Large intestine (tissue), 3 donors: ENCODE results near the gene RIN1. TPM values are rescaled to one million over a fixed set of nuclear protein-coding genes. Genes with fewer than 3 reads are reported as not detected.

Experiments used
- DNase-seq, 2 donors: peaks; one replicate each; pipeline versions ENCODE4 v3.0.0 to v3.0.0-alpha.2; 2013
- H3K27ac ChIP-seq: one replicate; pipeline ENCODE4 v1.5.1; 2013; ENCODE audit warnings: low read length
- H3K27me3 ChIP-seq: 2 replicates; pipeline ENCODE4 v1.6.1; 2013; ENCODE audit warnings: low read length; ENCODE audit not compliant: control insufficient read depth, insufficient read depth
- H3K36me3 ChIP-seq: 2 replicates; pipeline ENCODE4 v1.6.1; 2013; ENCODE audit warnings: low read length; ENCODE audit not compliant: control insufficient read depth, insufficient read depth
- H3K4me1 ChIP-seq: one replicate; pipeline ENCODE4 v1.6.1; 2013; ENCODE audit warnings: low read length; ENCODE audit not compliant: control insufficient read depth, insufficient read depth
- H3K4me3 ChIP-seq: one replicate; pipeline ENCODE4 v1.5.1; 2013; ENCODE audit warnings: low read length
- H3K9me3 ChIP-seq: one replicate; pipeline ENCODE4 v1.6.1; 2013; ENCODE audit warnings: mild to moderate bottlenecking, low read depth, low read length, moderate library complexity; ENCODE audit not compliant: control insufficient read depth
- WGBS: methylation state at CpG from one replicate; pipeline ENCODE4 v1.1.5; 2013; ENCODE audit warnings: low lambda C conversion rate; ENCODE audit not compliant: insufficient coverage; 5-methylcytosine and 5-hydroxymethylcytosine counted together
- polyA plus RNA-seq: library from polyadenylated mRNA; unstranded; fragments of 120-200 nt; gene quantifications from one replicate; pipeline ENCODE4 v1.2.1, GENCODE V29; 2013

The RIN1 gene
- polyA plus RNA-seq, 1 donor, result 5.2 TPM

GRCh38 chr11:66333220-66333877 is 2.9 kb downstream of the RIN1 start:
- DNase-seq, result no peak
- Histone ChIP-seq H3K27me3 (no peaks in the 10 kb centered on the region), H3K4me1 (peaks cover 18% of the 10 kb centered on the region), H3K36me3 (peaks cover 34% of the 10 kb centered on the region), H3K9me3 (no peaks in the 10 kb centered on the region), H3K4me3 (no peak overlapping the region), H3K27ac (no peak overlapping the region)
- no CpG with 5 or more reads among the region's 19 CpGs for WGBS

- Histone ChIP-seq H3K36me3 (peaks cover 27% of the 10 kb centered on the region), H3K27ac (no peak overlapping the region), H3K27me3 (no peaks in the 10 kb centered on the region), H3K9me3 (no peaks in the 10 kb centered on the region), H3K4me1 (peaks cover 23% of the 10 kb centered on the region), H3K4me3 (no peak overlapping the region)
- no CpG with 5 or more reads among the region's 18 CpGs for WGBS
- no peak for DNase-seq
Observed at GRCh38 chr11:66332371-66333219, 3.6 kb downstream of the RIN1 start.

DNA sequence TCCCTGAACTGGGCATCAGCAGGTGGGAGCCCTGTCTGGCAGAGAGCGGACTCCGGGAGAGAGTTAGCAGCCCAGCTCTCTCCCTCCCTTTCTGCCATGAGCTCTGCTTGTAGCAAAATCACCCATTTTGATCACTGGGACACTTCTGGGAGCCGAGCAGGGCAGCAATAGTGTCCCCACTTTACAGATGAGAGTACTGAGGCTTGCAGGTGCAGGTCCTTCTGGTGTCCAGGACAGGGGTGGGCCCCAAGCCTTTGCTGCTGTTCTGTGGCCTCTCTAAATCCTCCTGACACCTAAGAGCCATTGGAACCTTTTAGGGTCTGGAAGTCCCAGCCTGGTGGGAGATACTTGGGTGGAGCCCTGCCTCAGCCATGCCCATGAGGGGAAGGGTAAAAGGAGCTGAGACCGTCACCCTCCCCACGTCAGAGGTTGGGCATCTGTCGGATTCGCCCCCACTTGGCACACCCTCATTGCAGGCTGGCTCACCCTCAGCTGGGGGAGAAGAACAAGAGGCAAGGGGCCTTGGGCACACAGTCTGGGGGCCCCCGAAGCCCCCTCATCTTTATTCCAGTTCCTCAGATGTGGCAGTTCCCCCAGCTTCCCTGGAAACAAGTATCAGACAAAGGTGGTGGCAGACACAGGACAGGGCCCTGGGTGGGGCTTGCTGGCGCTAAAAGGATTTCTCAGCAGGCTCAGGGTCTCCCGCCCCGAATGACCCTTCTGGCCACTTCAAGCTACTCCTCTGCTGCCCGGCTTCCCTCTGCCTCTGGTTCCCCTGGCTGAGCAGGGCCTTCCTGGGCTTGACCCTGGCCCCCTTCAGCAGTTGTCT is 4.5 kb downstream of the RIN1 start:
- no peaks in the 10 kb centered on the region for H3K9me3 ChIP-seq
- no CpG with 5 or more reads among the region's 12 CpGs for WGBS
- DNase-seq, result no peak
- no peak overlapping the region for H3K4me3 ChIP-seq
- no peak overlapping the region for H3K27ac ChIP-seq
- peaks cover 21% of the 10 kb centered on the region for H3K36me3 ChIP-seq
- H3K4me1 ChIP-seq, result peaks cover 28% of the 10 kb centered on the region
- H3K27me3 ChIP-seq, result no peaks in the 10 kb centered on the region

DNA sequence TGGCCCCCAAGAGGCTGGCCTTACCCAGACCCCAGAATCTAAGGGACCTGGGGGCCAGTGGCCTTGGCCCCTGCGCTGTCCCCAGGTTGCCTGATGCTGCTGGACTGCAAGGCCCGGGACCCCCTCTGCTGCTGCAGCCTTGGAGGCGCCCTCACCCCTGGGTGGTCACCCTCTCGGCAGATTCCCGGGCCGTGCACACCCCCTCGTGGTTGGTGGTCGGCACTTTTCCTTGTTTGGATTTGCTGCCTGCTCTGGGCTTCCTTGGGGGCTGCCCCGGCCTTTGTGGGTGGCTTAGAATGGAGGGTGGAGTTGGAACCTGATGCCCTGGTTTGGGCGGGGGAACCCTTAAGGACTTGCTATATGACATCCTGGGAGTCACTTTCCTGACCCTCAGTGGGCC is 5.3 kb downstream of the RIN1 start:
- no peak for DNase-seq

DNA sequence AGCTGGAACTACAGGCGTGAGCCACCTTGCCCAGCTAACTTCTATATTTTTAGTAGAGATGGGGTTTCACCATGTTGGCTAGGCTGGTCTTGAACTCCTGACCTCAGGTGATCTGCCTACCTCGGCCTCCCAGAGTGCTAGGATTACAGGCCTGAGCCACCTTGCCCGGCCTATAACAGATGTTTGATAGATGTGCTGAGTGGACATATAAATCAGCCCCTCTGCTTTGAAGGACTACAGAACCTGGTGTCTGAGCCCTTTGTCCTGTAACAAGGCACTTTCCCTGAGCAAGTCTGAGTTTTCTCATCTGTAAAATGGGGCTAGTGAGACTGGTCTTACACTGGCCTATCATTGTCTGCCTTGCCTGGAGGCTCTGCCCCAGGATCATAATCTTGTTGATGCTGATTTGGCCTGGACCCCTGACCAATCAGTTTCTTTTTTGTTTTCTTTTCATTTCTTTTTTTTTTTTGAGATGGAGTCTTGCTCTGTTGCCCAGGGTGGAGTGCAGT is 7.0 kb downstream of the RIN1 start:
- Histone ChIP-seq H3K4me1 (peaks cover 21% of the 10 kb centered on the region), H3K9me3 (no peaks in the 10 kb centered on the region), H3K36me3 (peaks cover 21% of the 10 kb centered on the region), H3K4me3 (no peak overlapping the region), H3K27ac (no peak overlapping the region), H3K27me3 (no peaks in the 10 kb centered on the region)
- WGBS, result no CpG with 5 or more reads among the region's 3 CpGs
- DNase-seq, result no peak

More for the DNA sequence above, 5.3 kb downstream of the RIN1 start:
- Histone ChIP-seq H3K27ac (no peak overlapping the region), H3K27me3 (no peaks in the 10 kb centered on the region), H3K4me3 (no peak overlapping the region), H3K36me3 (peaks cover 21% of the 10 kb centered on the region), H3K4me1 (peaks cover 28% of the 10 kb centered on the region), H3K9me3 (no peaks in the 10 kb centered on the region)
- WGBS, result no CpG with 5 or more reads among the region's 10 CpGs

DNA sequence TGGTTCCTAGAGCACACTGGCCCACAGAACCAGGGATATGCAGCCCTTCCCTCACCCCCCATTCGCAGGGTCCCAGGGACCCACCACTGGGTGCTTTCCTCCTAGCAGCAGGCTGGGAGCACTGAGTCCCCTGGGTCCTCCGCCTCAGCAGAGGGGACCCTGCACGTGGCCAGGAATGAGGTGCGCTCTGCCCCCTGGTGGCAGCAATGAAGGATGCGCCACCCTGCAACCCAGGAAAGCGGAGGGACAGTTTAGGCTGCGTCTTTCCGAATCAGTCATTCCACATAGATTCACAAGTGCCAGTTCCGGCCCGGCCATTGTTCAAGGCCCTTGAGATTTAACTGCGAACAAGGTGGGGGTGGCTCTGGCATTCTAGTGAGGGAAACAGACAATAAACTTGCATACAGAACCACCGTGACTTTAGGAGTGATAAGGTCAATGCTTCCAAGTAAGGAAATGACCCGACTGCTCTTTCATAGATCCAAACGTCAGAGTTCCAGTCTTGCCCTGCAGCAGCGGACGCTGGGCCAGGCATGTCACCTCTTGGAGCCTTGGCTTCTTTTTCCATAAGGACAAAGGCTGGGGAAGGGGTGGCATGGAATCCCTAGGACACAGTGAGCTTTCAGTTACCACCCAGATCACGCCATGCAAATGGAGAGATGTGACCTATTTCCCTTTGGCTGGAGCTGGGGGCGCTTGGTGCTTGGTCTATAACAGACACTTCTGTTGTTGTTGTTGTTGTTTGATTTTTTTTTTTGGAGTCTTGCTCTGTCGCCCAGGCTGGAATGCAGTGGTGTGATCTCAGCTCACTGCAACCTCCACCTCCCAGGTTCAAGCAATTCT is 7.7 kb downstream of the RIN1 start:
- WGBS, result 100% methylated on average over 1 of the region's 19 CpGs
- DNase-seq, result peak; percentile 73 to 75

DNA sequence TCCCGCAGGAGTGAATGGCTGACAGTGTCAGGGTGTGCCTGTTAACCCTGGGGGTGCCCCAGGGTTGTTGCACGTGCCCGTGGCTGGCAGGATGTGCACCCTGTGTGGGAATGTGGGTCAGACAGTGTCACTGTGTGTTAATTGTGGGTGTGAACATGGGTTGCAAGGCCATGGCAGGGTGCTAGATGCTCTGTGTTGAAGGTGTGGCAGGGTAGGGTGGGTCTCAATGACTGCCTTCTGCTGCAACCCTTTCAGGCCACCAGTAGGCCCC is 8.3 kb downstream of the RIN1 start:
- Histone ChIP-seq H3K4me1 (peaks cover 21% of the 10 kb centered on the region), H3K27me3 (no peaks in the 10 kb centered on the region), H3K9me3 (no peaks in the 10 kb centered on the region), H3K27ac (no peak overlapping the region), H3K36me3 (peaks cover 13% of the 10 kb centered on the region), H3K4me3 (no peak overlapping the region)
- DNase-seq, result no peak
- WGBS, result no CpG with 5 or more reads among the region's 3 CpGs

More for the DNA sequence above, 7.7 kb downstream of the RIN1 start:
- H3K27ac ChIP-seq, result no peak overlapping the region
- H3K36me3 ChIP-seq, result peaks cover 18% of the 10 kb centered on the region
- H3K9me3 ChIP-seq, result no peaks in the 10 kb centered on the region
- peaks cover 21% of the 10 kb centered on the region for H3K4me1 ChIP-seq
- H3K27me3 ChIP-seq, result no peaks in the 10 kb centered on the region
- peak overlapping the region; percentile 6 for H3K4me3 ChIP-seq

- no peaks in the 10 kb centered on the region for H3K27me3 ChIP-seq
- WGBS, result no CpG with 5 or more reads among the region's 10 CpGs
- H3K36me3 ChIP-seq, result peaks cover 7% of the 10 kb centered on the region
- H3K4me1 ChIP-seq, result peaks cover 21% of the 10 kb centered on the region
- no peak overlapping the region for H3K4me3 ChIP-seq
- H3K9me3 ChIP-seq, result no peaks in the 10 kb centered on the region
- DNase-seq, result no peak
- peak overlapping the region; percentile 18 for H3K27ac ChIP-seq
Observed at GRCh38 chr11:66327171-66328030, 8.8 kb downstream of the RIN1 start.
